Heart right ventricle (tissue), 16 donors: ENCODE results near the gene ASB2. TPM values are rescaled to one million over a fixed set of nuclear protein-coding genes. Genes with fewer than 3 reads are reported as not detected.

Experiments used
- ATAC-seq, 8 donors: fragments of 200-7000 bp; cut with Tn5 transposase; one replicate each; pipeline ENCODE4 v1.9.1; 2020; ENCODE audit warnings: mild to moderate bottlenecking in 8 of 8, moderate library complexity in 8 of 8, moderate number of reproducible peaks in 1 of 8
- DNase-seq, 2 donors: peaks; one replicate each; pipeline ENCODE4 v3.0.0-alpha.2; 2020
- H3K27ac ChIP-seq, 10 donors: fragments of 200-600 bp; sonication (generic) in 2 of 10; one replicate each; pipeline versions ENCODE4 v1.5.0 to v1.8.0; 2020 to 2022; ENCODE audit warnings: mild to moderate bottlenecking in 3 of 10
- H3K27me3 ChIP-seq, 7 donors: fragments of 200-600 bp; one replicate each; pipeline ENCODE4 v1.8.0; 2021 to 2022; ENCODE audit warnings: mild to moderate bottlenecking in 2 of 7
- H3K36me3 ChIP-seq, 9 donors: fragments of 200-600 bp; sonication (generic) in 1 of 9; one replicate each; pipeline versions ENCODE4 v1.5.0 to v1.8.0; 2020 to 2022; ENCODE audit warnings: mild to moderate bottlenecking in 2 of 9
- H3K4me1 ChIP-seq, 9 donors: fragments of 200-600 bp; sonication (generic) in 1 of 9; one replicate each; pipeline versions ENCODE4 v1.5.0 to v1.8.0; 2020 to 2022; ENCODE audit warnings: mild to moderate bottlenecking in 4 of 9
- H3K4me3 ChIP-seq, 10 donors: fragments of 200-600 bp; sonication (generic) in 2 of 10; one replicate each; pipeline versions ENCODE4 v1.5.0 to v1.8.0; 2020 to 2022; ENCODE audit warnings: mild to moderate bottlenecking in 7 of 10, moderate library complexity in 2 of 10
- H3K9me3 ChIP-seq, 11 donors: fragments of 200-600 bp in 10 of 11; sonication (generic) in 2 of 11; one replicate each; pipeline versions ENCODE4 v1.5.0 to v1.8.0; 2013 to 2022; ENCODE audit warnings: mild to moderate bottlenecking in 2 of 11, control low read depth in 1 of 11, moderate library complexity in 1 of 11
- CTCF ChIP-seq, 9 donors: fragments of 200-600 bp; sonication (generic) in 2 of 9; IDR thresholded peaks; one replicate each; pipeline versions ENCODE4 v1.5.0 to v1.8.0; 2021 to 2022; ENCODE audit warnings: antibody characterized with exemption in 9 of 9, mild to moderate bottlenecking in 5 of 9, moderate library complexity in 1 of 9
- WGBS, 2 donors: extraction: QIAGEN DNeasy Blood & Tissue Kit; methylation state at CpG; one replicate each; pipeline ENCODE4 v1.1.7; 2013; ENCODE audit warnings: inconsistent platforms in 1 of 2; 5-methylcytosine and 5-hydroxymethylcytosine counted together
- intact Hi-C, 10 donors: fragments of 100-400 bp; cut with DNase I; formaldehyde crosslinking; loops; one replicate each; pipeline versions ENCODE4 v1.11.1 to v1.14.2; 2022
- polyA plus RNA-seq, 2 donors: library from polyadenylated mRNA; stranded (reverse); fragments of 200-250 nt; gene quantifications; one replicate each; pipeline ENCODE4 v1.2.3, GENCODE V29; 2013
- total RNA-seq, 10 donors: library from RNA; stranded (reverse); fragmentation: NEBNext Ultra II Directional in 3 of 10; extraction: Animal tissue kit (Norgen Biotek cat#: 25700) in 3 of 10; gene quantifications; one replicate each; pipeline versions ENCODE4 v1.2.1 to v1.2.4, GENCODE V29; 2021 to 2023
- donor health status: Arrhythmogenic right ventricular cardiomyopathy.
- donor health status: ischemic (EF 13 %, LVEDD 7.1; RV severe dilation, severe dysfunction).
- donor health status: healthy with polysubstance abuse.
- donor health status: DM: no; HTN: yes; CAD: no.
- donor health status: DM: no; HTN: no; CAD: no.
- donor health status: ischemic (EF 25% LVEDD 6.9; RV normal size, moderate dysfunction).
- donor health status: ischemic (EF 25% LVEDD 5.7; RV mildly dilated, moderate dysfunction).
- donor health status: healthy.
- donor health status: DM: yes; HTN: yes; CAD: no.
- donor health status: Ischemic cardiomyopathy.
- donor health status: ischemic (EF 35%, LVEDD 5.7; RV mildly dilated, moderate dysfunction).
- donor health status: nonischemic (EF 11% LVEDD 7.7; RV severe dilation, severe dysfunction).
- donor health status: DM: yes; HTN: yes; CAD: no.
- donor health status: PGD.
- donor health status: ischemic (EF 29% LVEDD 5.4; RV normal size, mild dysfunction).
- donor health status: nonischemic (EF 23%, LVEDD 6.1; RV moderate dilation, normal function).

ASB2 gene
- total and polyA plus RNA-seq, 12 donors: 19.6 to 374 (median 168) TPM

- H3K4me1 ChIP-seq: peaks cover 9 to 46% (median 28%) of the 10 kb centered on the region in 9 donors
- peaks cover 0 to 16% (median 0%) of the 10 kb centered on the region in 7 donors for H3K27me3 ChIP-seq
- no peaks in the 10 kb centered on the region for H3K9me3 ChIP-seq
- TF ChIP-seq CTCF (IDR thresholded peaks at IDR 0.05): no peak
- ATAC-seq (peak in 2 of 8 donors; percentile 7 to 13), DNase-seq (no peak)
- no peaks in the 10 kb centered on the region for H3K36me3 ChIP-seq
- intact Hi-C loops: no loop called here
- 47 to 75% methylated on average over 8 of the region's 8 CpGs for WGBS, 2 donors
- H3K27ac ChIP-seq: peak overlapping the region in 4 of 10 donors; percentile 53 to 72 (median 58)
- H3K4me3 ChIP-seq: no peak overlapping the region
Observed at GRCh38 chr14:93996130-93996695, 19.8 kb upstream of the ASB2 start.

GRCh38 chr14:93994919-93995682, 18.7 kb upstream of the ASB2 start:
- no peak for TF ChIP-seq CTCF (IDR thresholded peaks at IDR 0.05)
- Histone ChIP-seq H3K9me3 (no peaks in the 10 kb centered on the region), H3K4me1 (peaks cover 9 to 43% (median 27%) of the 10 kb centered on the region in 9 donors), H3K27ac (peak overlapping the region in 6 of 10 donors; percentile 53 to 72 (median 60)), H3K4me3 (no peak overlapping the region), H3K36me3 (no peaks in the 10 kb centered on the region), H3K27me3 (peaks cover 0 to 12% (median 0%) of the 10 kb centered on the region in 7 donors)
- ATAC-seq (peak in 7 of 8 donors; percentile 39 to 92 (median 73)), DNase-seq (peak; percentile 46 to 59)
- WGBS, 2 donors: 45 to 54% methylated on average over 13 of the region's 13 CpGs
- intact Hi-C loops: no loop called here

GRCh38 chr14:93993382-93993781, 17.0 kb upstream of the ASB2 start:
- Histone ChIP-seq H3K27ac (peak overlapping the region in 1 of 10 donors; percentile 52), H3K9me3 (no peaks in the 10 kb centered on the region), H3K36me3 (no peaks in the 10 kb centered on the region), H3K4me3 (no peak overlapping the region), H3K27me3 (peaks cover 0 to 12% (median 0%) of the 10 kb centered on the region in 7 donors), H3K4me1 (peaks cover 8 to 33% (median 22%) of the 10 kb centered on the region in 9 donors)
- 71 to 85% methylated on average over 6 of the region's 6 CpGs for WGBS, 2 donors
- no peak for ATAC-seq
- DNase-seq: no peak
- TF ChIP-seq CTCF (IDR thresholded peaks at IDR 0.05): no peak
- intact Hi-C loops: no loop called here

GRCh38 chr14:93991649-93992048, 15.3 kb upstream of the ASB2 start:
- intact Hi-C loops: no loop called here
- no peak for TF ChIP-seq CTCF (IDR thresholded peaks at IDR 0.05)
- Histone ChIP-seq H3K9me3 (no peaks in the 10 kb centered on the region), H3K4me3 (no peak overlapping the region), H3K27ac (no peak overlapping the region), H3K4me1 (peaks cover 5 to 32% (median 26%) of the 10 kb centered on the region in 9 donors), H3K27me3 (peaks cover 0 to 11% (median 0%) of the 10 kb centered on the region in 7 donors), H3K36me3 (no peaks in the 10 kb centered on the region)
- ATAC-seq (no peak), DNase-seq (no peak)
- WGBS, 2 donors: 86 to 95% methylated on average over 4 of the region's 4 CpGs
